GM21381 (cell line): ENCODE results near the gene PGC.
A peak's percentile ranks its signal among the peaks of the same experiment; 100 is the strongest.

Source experiments
- ATAC-seq: cut with Tn5 transposase; IDR thresholded peaks from one replicate; pipeline ENCODE4 v1.9.1; 2021; ENCODE audit warnings: mild to moderate bottlenecking, moderate library complexity; ENCODE audit not compliant: unreplicated experiment

PGC gene

DNA sequence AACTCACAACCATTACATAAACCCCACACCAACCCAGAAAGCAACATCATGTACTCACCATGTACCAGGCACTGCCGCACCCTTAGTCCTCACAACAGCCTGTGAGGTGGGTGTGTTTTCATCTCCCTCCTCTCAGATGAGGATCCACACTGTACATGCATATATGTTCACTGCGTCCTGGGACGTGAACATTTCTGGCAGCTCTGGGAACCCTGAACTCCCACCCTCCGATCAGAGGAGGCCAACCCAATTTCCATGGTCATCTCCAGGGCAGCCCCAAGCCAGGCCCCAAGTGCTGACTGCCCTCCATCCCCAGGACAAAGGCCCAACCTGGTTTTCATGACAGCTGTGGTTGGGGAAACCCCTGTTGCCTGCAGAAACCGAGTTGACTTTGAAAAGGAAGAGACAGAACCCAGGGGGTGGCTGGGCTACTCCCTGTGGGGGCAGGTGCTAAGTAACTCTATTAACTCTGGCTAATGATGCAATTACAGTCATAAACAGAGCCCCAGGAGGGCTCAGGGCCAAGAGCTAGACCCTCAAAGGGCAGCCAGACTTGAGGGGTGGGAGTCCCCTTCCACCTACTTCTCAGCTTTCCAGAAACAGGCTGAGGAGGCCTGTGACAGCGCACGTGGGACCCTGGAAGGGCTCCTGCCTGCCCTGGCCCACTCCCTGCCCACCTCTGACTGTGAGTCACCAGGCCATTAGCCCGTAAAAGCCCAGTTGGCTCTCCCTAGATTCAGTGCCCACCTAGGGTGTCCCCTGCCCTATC lies 14.4 kb downstream of the PGC start:
- ATAC-seq: peak; percentile 21

DNA sequence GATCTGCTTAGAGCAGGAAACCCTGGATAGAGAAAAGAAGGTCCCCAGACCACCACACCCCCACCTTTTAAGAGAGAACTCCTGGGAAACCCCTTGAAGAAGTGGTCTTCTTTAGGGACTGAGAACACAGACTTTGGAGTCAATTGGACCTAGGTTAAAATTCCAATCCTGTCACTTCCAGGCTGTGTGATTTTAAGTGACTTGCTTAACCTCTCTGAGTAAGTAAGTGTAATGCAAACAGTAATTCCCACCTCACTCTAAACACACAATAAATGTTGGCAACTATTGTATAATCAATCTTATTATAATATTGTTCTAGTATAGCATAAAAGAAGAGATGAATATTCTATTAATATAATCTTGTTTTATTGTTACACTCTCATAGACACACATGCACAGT lies 15.0 kb downstream of the PGC start:
- ATAC-seq: no peak

DNA sequence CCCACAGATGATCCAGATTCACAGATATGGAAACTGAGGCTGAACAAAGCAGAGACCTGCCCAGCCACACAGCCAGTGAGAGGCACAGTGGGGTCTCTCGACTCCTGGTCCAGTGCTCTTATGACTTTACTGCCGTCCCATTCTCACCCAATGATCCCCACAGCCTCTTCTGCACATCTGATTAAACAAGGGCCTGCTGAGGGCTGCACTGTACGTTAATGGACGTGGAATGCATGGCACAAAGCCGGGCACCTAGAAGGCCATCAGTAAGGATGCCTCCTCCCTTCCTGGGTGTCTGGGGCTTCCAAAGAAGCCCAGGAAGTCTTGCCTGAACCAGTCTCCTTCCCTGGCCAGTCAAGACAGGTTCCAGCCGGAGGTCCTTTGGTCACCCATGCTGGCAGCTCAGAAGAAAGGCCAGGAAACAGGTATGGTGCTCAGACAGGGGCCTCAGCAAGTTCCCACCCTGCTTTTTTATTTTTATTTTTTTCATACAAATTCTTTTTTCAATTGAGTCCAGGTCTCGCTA lies 15.6 kb downstream of the PGC start:
- ATAC-seq: no peak

DNA sequence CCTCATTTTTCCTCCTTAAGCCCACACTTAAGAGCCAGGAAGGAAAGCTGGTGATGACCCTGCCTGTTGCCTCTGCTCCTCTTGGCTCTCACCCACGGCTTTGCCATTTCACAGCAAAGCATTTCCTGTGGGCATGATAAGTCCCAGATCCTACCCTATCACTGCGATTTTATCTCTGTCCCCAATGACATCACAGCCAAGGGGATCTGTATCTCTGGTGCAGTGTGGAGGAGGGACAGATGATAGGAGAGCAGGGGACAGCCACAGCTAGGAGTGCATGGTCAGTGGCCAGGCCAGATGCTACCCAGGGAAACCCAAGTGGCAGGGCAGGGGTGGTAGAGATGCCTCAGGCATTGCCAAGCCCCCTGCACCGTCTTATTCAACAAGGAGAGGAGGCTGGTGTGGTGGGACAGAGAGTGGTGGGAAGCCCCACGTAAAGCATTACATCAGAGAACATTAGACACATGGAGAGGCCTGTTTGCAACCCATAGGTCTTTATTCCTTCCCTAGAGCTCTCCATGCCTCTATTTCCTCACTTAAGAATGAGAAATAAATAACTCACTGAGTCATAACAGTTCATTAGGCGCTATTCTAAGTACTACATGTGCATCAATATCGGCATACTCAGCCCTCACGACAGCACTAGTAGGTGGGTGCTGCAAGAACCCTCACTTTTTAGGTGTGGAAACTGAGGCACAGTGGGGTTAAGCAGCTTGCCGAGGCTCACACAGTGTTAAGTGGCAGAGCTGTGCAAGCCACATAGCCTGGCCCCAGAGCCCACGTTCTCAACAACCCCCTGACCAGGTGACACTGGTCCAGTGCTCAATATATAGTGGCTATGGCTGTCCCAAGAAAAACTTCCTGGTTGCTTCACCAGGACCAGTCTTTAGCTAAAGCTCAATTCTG lies 16.4 kb downstream of the PGC start:
- no peak for ATAC-seq

DNA sequence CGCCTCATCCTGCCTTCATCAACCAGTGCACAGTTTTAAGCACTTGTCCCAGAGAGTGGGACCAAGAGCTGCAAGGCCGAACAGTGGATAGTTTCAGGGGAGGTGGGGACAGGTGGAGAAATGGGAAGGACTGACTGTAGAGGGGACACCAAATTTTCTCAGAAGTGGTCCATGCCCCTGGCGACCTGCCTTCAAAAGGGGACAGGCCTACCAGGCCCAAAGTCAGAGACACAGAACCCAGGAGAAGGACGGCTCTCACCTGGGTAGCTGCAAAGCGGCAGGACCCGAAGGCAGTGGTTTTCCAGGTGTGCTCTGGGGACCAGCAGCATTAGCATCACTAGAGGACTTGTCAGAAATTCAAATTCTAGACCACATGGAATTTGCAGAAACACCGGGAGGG lies 17.6 kb downstream of the PGC start:
- no peak for ATAC-seq

DNA sequence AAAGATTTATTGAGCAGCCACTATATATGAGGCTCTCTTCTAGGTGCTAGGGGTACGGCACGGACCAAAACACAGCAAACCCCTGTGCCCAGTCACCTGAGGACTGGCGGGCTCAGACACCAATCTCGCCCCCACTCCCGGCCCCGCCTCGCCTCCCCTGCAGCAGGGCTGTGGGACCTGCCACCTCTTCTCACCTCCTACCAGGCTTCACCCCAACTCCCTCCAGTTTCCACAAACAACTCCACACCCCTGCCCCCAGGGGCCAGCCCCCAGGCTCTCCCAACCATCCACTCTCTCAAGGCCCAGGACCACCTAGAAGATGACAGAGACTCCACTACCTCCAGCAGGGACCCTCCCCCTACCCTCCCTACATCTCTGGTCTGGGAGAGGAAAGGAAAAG lies 18.2 kb downstream of the PGC start:
- ATAC-seq: no peak

DNA sequence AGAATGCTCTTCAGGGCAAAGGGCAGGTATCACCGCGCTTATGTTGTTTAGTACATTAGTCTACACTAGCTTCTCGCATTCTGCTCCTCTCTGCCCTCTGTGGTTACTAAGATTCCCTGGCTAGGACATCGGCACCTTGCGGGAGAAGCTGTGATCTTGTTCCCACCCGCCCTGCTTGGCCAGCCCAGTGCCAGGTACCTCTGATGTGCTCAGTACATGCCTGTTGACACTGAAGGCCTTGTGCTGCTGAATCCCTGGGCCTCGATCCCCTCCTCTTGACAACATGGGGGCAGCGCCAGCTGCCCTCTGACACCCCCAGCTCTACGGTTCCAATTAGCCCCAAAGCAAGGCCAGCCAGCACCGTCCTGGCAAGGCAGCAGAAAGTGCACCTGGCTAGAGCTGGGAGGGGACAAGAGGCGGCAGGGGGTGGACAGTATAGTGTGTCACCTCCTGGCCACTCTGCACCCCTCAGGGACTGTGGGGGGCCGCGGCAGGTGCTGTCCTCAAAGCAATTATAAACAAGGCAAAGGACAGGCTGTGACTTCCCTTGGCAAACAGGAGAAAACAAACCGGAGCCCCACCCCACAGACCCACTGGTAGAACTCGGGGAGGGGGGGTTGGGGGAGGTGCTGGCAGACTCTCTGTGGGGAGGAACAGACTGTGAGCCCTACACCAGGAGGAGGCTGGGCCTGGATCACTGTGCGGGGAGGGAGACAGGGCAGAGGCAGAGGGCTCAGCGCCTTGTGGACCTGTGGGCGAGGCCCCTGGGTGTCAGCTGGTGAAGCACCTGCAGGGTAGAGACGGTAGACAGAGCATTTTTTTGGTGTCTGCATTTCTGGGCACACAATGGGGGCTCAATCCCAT lies 18.9 kb downstream of the PGC start:
- ATAC-seq: no peak

DNA sequence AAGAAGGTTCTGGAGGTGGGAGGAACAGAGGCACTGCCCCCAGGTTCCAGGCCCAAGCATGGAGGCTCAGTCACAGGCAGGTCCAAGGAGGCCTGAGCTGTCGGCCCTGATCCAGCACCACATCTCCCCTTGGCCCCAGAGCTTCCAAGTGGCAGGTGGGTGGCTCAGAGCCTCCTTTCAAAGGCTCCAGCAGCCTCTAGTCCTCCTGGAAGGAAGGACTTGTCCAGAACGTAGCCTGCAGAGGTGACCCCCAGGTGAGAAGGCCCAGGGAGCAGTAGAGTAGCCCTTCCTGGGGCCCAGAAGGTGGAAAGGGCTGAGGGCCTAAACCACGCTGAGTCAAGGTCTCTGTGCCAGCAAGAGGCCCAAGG lies 19.5 kb downstream of the PGC start:
- ATAC-seq: no peak

DNA sequence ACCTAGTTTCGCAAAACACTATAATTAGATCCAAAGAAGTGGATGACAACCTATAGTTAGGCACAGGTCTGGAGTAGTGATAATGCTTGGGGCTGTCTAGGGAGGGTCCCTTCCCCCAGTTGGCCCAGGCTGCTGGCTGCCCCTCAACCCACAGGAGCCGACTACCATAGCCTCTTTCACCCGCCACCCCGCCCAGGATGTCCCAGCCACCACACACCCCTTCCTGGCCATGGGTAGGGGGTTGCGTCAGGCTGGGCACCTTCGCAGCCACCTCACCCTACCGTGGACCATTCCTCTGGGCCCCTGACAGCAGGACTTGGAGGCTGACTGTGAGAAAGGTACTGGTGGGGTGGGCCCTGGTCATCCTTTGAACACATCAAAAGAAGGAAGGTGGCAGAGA lies 20.3 kb downstream of the PGC start:
- ATAC-seq: no peak

DNA sequence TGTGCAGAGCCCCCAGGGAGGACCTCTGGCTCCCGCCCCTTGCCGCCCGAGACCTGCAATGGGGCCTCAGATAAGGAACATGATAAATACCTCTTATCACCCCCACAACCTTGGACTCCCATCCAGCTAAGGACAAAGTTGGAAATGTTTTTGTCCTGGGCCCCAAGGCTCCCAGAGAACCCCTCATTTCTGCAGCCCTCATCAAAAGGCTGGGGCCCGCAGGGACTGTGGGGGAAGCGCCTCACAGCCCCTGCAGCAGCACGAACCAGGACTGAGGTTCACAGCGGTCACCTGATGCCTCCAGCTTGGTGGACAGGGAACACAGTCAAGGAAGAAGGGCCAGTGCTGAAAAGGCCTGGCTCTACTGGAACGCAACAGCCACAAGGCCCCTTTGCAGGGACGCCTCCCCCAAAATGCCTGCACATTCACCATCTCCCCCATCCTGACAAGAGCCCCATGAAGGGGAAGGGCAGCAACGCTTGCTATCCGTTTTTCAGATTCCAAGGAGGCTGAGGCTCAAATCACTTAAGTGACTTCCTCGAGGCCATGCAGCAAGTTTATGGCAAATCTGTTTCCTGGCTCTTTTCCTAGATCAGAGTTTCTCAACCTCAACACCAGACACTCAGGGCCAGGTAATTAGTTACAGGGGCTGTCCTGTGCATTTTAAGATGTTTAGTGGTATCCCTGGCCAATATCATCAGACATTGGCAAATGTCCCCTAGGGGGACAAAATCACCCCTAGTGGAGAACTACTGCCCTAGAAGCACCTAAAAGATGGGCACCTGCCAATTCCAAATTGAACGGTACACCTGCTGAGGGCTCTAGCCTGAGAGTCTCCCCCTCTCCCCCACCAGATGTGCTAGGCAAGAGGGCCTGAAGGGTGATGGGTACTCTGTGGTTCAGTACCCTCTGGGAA lies 22.4 kb downstream of the PGC start:
- no peak for ATAC-seq

DNA sequence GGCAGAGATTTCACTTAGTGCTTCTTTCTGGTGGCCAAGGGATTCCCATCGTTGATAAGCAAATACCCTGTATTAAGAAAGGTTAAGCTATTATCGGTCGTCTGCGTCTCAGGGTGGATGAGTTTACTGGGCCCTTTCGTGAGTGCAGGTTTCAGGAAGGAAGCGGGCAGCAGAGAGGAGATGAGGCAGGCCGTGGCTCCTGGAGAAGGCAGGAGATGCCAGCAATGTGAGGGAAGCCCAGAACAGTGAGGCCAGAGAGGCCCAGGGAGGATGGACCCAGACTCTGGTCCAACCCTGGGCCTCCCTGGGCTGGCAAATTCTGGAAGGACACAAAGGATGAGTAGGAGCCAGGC lies 23.0 kb downstream of the PGC start:
- no peak for ATAC-seq

DNA sequence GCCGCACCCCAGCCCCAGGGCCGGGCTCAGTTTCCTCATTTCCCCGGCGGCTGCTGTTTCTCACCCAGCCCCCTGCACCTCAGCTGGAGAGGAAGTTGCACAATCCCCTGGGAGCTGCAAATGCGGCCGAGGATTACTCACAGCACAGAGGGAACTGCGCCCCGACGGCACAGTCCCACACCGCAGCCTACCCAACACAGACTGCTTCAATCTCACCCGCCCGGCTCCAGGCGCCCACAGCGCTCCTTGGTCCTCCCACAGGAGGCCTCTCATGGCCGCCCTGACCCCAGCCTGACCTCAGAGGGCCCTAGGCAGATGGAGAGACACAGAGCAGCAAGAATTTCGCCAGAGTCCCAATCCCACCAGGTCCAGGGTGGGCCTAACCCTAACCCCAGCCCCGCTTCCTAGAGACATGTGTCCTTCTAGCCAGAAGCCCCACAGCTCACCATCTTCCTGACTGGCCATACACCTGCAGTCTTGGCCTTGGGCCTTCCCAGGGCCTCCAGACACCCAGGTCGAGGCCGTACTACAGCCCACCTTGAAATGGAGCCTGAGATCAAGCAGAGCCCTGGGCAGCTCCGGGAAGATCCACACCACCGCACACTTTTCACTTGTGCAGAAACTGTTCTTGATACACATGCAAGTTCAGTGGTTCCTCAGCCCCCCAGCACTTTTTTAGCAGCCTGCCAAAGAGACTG lies 23.5 kb downstream of the PGC start:
- ATAC-seq: peak; percentile 60

DNA sequence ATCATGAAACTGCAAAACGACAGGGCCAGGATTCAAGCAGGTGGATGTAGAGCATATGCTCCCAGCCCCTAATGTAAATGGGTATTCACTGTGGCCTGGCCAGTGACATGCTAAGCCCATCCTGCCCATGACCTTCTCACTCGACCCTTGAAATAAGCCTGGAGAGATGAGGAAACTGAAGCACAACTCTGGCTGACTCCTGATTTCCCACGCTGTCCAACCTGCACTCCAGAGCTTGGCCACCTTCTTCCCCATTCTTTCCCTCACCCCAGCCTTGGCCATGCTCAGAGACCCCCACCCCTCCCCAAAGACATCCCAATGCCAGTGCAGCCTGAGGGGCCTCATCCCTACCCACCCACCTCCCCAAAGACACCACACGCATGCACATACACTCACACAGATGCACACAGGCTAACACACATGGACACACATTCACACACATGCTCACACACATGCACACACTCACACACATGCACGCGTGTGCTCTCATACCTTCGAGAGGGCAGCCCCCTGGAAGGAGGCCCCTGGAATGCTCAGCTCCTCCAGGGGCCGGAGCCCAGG lies 24.1 kb downstream of the PGC start:
- peak; percentile 1 for ATAC-seq

DNA sequence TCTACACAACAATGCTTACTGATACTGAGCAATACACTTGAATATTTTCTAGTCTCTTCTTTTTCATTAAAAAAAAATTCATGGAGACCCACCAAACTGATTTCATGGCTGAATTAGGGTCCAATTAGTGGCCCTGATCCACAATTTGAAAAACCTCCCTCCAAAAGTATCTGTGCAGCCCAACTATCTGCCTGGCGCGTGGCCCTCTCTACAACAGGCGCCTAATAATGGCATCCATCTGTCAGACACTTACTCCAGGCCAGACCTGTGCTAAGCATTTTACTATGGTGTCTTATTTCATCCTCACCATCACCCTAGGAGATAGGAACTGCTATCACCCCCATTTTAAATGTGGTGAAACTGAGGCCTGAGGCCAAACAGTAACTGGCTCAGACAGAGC lies 25.8 kb downstream of the PGC start:
- no peak for ATAC-seq

DNA sequence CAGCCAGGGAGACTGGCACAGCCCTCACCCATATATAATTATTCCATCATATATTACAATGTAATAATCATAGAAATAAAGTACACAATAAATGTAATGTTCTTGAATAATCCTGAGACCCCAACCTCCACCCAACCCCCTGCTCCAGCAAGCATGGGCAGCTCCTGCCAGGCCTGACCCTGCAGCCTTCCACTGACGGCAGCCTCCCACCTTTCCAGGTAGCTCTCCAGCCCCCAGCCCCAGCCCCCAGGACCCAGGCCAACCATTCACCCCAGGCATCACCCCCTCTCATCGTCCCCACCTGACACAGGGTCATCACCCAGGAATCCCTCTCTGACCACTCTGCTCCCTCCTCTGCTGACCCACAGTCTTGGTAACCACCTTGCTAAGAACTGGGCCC lies 26.4 kb downstream of the PGC start:
- no peak for ATAC-seq

DNA sequence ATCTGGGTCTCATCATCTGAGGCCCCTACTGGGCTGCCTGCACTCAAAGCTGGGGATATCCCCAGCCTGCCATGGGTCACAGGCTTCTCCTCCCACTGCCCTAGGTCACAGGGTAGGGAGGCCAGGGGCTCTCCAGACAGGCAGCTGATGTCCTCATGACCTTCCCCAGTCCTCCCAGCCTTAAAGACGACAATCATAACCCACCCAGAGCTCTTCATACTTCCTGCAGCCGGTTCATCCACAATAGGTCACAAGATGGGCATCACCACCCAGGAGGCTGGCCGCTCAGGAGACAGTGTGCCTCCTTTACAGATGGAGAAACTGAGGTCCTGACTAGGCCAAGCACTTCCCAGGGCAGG lies 27.0 kb downstream of the PGC start:
- ATAC-seq: no peak

DNA sequence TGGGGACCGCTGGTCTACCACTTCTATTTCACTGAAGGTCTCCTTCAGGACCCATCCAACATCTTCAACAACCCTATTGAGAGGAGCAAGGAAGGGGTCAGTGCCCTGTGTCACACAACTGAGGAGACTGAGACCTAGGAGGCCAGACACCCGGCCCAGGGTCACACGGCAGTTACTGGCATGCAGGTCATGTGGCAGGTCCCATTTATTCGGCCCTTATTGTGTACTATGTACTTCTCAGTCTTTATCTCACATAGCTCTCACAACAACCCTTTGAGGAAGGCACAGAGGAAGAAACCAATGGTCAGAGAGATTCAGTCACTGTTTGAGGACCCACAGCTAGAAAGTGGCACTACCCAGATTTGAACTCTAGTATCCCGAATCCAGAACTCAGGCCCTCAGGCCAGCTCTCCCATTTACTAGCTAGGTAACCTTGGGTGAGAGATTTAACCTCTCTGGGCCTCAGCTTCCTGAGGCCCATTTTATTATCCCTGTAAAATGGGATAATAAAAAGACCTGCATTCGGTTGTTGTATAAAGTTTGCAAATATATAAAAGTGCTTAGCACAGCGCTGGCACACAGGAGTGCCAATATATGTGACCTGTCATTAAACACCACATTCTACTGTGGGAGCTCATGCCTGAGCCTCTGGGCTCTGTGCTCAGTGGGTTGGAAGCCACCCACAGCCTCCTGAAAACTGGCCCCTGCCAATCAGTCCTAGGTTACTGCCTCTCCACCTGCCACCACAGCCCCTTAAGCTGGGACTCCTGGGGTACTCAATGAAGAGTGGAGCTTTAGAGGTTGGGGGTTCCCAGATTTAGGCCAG lies 27.5 kb downstream of the PGC start:
- ATAC-seq: no peak

DNA sequence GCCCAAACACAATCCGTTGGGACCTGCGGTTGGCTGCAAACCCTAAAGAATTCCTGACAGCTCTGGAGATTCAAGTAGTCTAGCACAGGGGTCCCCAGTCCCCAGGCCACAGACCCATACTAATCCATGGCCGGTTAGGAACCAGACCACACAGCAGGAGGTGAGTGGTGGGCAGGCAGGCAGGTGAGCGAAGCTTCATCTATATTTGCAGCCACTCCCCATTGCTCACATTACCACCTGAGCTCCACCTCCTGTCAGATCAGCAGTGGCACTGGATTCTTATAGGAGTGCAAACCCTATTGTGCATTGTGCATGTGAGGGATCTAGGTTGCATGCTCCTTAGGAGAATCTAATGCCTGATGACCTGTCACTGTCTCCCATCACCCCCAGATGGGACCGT lies 28.4 kb downstream of the PGC start:
- ATAC-seq: no peak

DNA sequence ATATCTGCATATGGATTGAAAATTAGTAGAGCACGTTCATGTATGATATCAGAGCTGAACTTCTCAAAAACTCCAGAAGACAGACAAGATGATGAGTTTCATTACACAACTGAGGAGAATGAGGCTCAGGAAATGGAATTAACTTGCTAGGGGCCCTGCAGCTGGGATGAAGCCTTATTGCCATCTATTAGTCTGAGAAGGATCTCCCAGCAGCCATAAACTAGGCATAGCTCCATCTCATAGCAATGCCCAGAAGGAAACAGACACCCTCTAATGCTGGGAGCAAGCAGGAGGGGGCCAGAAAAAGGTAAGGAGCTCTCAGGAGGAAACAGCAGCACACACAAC lies 29.8 kb downstream of the PGC start:
- ATAC-seq: no peak
